HCT116 (cell line): ENCODE data around the gene GNA12. TPM values are rescaled to one million over a fixed set of nuclear protein-coding genes. Genes with fewer than 3 reads are reported as not detected.

Source experiments
- ATAC-seq: fragments of 200-7000 bp; cut with Tn5 transposase; 2 replicates; pipeline ENCODE4 v1.9.1; 2020; ENCODE audit warnings: mild to moderate bottlenecking, moderate library complexity
- BruUV-seq: library from RNA; stranded (reverse); fragments of 400-500 nt; replicated peaks from 2 replicates; lab custom pipeline; 2021; lab: Mats Ljungman, UMichigan
- CTCF ChIA-PET: fragments of 300-600 bp; sonication (Branson Sonifier 250); formaldehyde crosslinking; loops from one replicate; lab custom pipeline; 2021; ENCODE audit warnings: antibody characterized with exemption; lab: Charles Lee
- POLR2A ChIA-PET: fragments of 300-600, 350-600 bp; sonication (Branson Sonifier 250); formaldehyde crosslinking; loops from one replicate; lab custom pipeline; 2021; ENCODE audit warnings: antibody characterized with exemption; lab: Charles Lee
- RAD21 ChIA-PET, 2 experiments: fragments of 300-600 bp; sonication (Branson Sonifier 250); formaldehyde crosslinking; loops; one replicate each; lab custom pipeline; 2023; ENCODE audit warnings: low total read pairs in 2 of 2; ENCODE audit not compliant: uncharacterized antibody in 2 of 2, unreplicated experiment in 2 of 2, low non-redundant PET in 1 of 2; lab: Charles Lee
- DNase-seq: peaks from one replicate; pipeline ENCODE4 v3.0.0-alpha.2; 2010; ENCODE audit warnings: low read depth, low spot score
- H2AFZ ChIP-seq: fragments of 200-600 bp; shearing (Covaris generic), sonication (generic); 2 replicates; pipeline ENCODE4 v1.6.1; 2017; ENCODE audit warnings: low read depth, mixed run types, mixed read lengths, antibody characterized with exemption, low read length; ENCODE audit not compliant: poor library complexity, severe bottlenecking
- H3K27ac ChIP-seq: 2 replicates; pipeline ENCODE4 v1.5.1; 2012; ENCODE audit warnings: low read depth, low read length
- H3K27me3 ChIP-seq: fragments of 200-600 bp; sonication (generic); 2 replicates; pipeline ENCODE4 v1.6.1; 2016; ENCODE audit warnings: mixed run types, low read length, mixed read lengths; ENCODE audit not compliant: insufficient read depth
- H3K36me3 ChIP-seq, 2 experiments: fragments of 200-500 bp in 1 of 2; fragments of 200-600 bp in 1 of 2; sonication (Bioruptor generic) in 1 of 2; sonication (generic) in 1 of 2; 2 replicates each; pipeline versions ENCODE4 v1.5.1 to v1.6.1; 2014 to 2016; ENCODE audit warnings: low read length in 2 of 2, inconsistent platforms in 1 of 2, mixed read lengths in 1 of 2, mixed run types in 1 of 2; ENCODE audit not compliant: insufficient read depth in 2 of 2, control insufficient read depth in 1 of 2
- H3K4me1 ChIP-seq, 2 experiments: fragments of 200-600 bp in 1 of 2; sonication (generic) in 1 of 2; 2 replicates each; pipeline versions ENCODE4 v1.5.1 to v1.6.1; 2012 to 2017; ENCODE audit warnings: low read length in 2 of 2, inconsistent platforms in 1 of 2, mild to moderate bottlenecking in 1 of 2, mixed read lengths in 1 of 2, mixed run types in 1 of 2, moderate library complexity in 1 of 2; ENCODE audit not compliant: insufficient read depth in 2 of 2, control insufficient read depth in 1 of 2
- H3K4me2 ChIP-seq: fragments of 200-600 bp; sonication (generic); 2 replicates; pipeline ENCODE4 v1.6.1; 2017; ENCODE audit warnings: mixed run types, low read length, mixed read lengths
- H3K4me3 ChIP-seq, 2 experiments: fragments of 200-600 bp in 1 of 2; sonication (generic) in 1 of 2; replicated peaks in 1 of 2; 2 replicates each; pipeline ENCODE4 v1.5.1; 2011 to 2016; ENCODE audit warnings: low read length in 2 of 2, control low read depth in 1 of 2, low read depth in 1 of 2, mild to moderate bottlenecking in 1 of 2, mixed read lengths in 1 of 2, mixed run types in 1 of 2
- H3K79me2 ChIP-seq: fragments of 200-600 bp; sonication (generic); 2 replicates; pipeline ENCODE4 v1.6.1; 2017; ENCODE audit warnings: mild to moderate bottlenecking, mixed run types, low read length, moderate library complexity, mixed read lengths; ENCODE audit not compliant: insufficient read depth
- H3K9ac ChIP-seq: fragments of 200-600 bp; sonication (generic); 2 replicates; pipeline ENCODE4 v1.6.1; 2016; ENCODE audit warnings: low read length, mixed read lengths
- H3K9me2 ChIP-seq: fragments of 200-600 bp; sonication (generic), shearing (Covaris generic); 2 replicates; pipeline ENCODE4 v1.6.1; 2017; ENCODE audit warnings: mixed run types, mild to moderate bottlenecking, moderate library complexity; ENCODE audit not compliant: insufficient read depth
- H3K9me3 ChIP-seq, 2 experiments: fragments of 200-500 bp in 1 of 2; fragments of 200-600 bp in 1 of 2; sonication (Bioruptor generic) in 1 of 2; sonication (generic) in 1 of 2; 2 replicates each; pipeline ENCODE4 v1.6.1; 2014 to 2017; ENCODE audit warnings: low read length in 2 of 2, mixed read lengths in 2 of 2, inconsistent platforms in 1 of 2, low read depth in 1 of 2, mild to moderate bottlenecking in 1 of 2, mixed run types in 1 of 2, moderate library complexity in 1 of 2; ENCODE audit not compliant: control insufficient read depth in 1 of 2, insufficient read depth in 1 of 2
- H4K20me1 ChIP-seq: fragments of 200-600 bp; sonication (generic), shearing (Covaris generic); 2 replicates; pipeline ENCODE4 v1.6.1; 2017; ENCODE audit warnings: mixed run types, mild to moderate bottlenecking, moderate library complexity; ENCODE audit not compliant: insufficient read depth
- CEBPB ChIP-seq: IDR thresholded peaks from 2 replicates; pipeline ENCODE4 v1.6.1; 2012; ENCODE audit warnings: low read depth
- EGR1 ChIP-seq: IDR thresholded peaks from 2 replicates; pipeline ENCODE4 v1.6.1; 2012; ENCODE audit warnings: low read depth
- ELF1 ChIP-seq: IDR thresholded peaks from 2 replicates; pipeline ENCODE4 v1.6.1; 2012; ENCODE audit warnings: low read depth, borderline replicate concordance
- EZH2 ChIP-seq: fragments of 200-600 bp; sonication (generic); IDR thresholded peaks from 2 replicates; pipeline ENCODE4 v1.6.1; 2017; ENCODE audit warnings: antibody characterized with exemption, mixed run types
- EZH2phosphoT487 ChIP-seq: fragments of 200-600 bp; IDR thresholded peaks from 2 replicates; pipeline ENCODE4 v1.6.1; 2018; ENCODE audit warnings: antibody characterized with exemption, borderline replicate concordance
- FOSL1 ChIP-seq: IDR thresholded peaks from 2 replicates; pipeline ENCODE4 v1.6.1; 2012; ENCODE audit warnings: low read depth
- JUND ChIP-seq: IDR thresholded peaks from 2 replicates; pipeline ENCODE4 v1.6.1; 2012
- RAD21 ChIP-seq: IDR thresholded peaks from 2 replicates; pipeline ENCODE4 v1.6.1; 2012; ENCODE audit warnings: low read depth, mild to moderate bottlenecking
- SIN3A ChIP-seq: IDR thresholded peaks from 2 replicates; pipeline ENCODE4 v1.6.1; 2012; ENCODE audit warnings: low read depth
- SP1 ChIP-seq: IDR thresholded peaks from 2 replicates; pipeline ENCODE4 v1.6.1; 2012; ENCODE audit warnings: low read depth
- SRF ChIP-seq: IDR thresholded peaks from 2 replicates; pipeline ENCODE4 v1.6.1; 2012; ENCODE audit warnings: low read depth
- TCF7L2 ChIP-seq: IDR thresholded peaks from 2 replicates; pipeline ENCODE4 v1.7.0; 2011; ENCODE audit warnings: borderline replicate concordance, inconsistent platforms; ENCODE audit not compliant: insufficient read depth, insufficient read length; ENCODE audit errors: extremely low read depth
- YY1 ChIP-seq: IDR thresholded peaks from 2 replicates; pipeline ENCODE4 v1.6.1; 2011; ENCODE audit warnings: low read length, low read depth, moderate library complexity, mild to moderate bottlenecking; ENCODE audit not compliant: insufficient replicate concordance; ENCODE audit errors: extremely low read depth
- ZFX ChIP-seq: fragments of 450-650 bp; IDR thresholded peaks from 2 replicates; pipeline ENCODE4 v1.6.1; 2017
- ZNF274 ChIP-seq: fragments of 200-500 bp; sonication (Bioruptor generic); IDR thresholded peaks from 2 replicates; pipeline ENCODE4 v1.6.1; 2014; ENCODE audit warnings: mild to moderate bottlenecking, low read depth, low read length, inconsistent platforms
- intact Hi-C: fragments of 100-400 bp; cut with micrococcal nuclease; formaldehyde crosslinking; loops from 2 replicates; pipeline ENCODE4 v1.10.0; 2022
- total RNA-seq: library from RNA; stranded (reverse); gene quantifications from one replicate; pipeline ENCODE4 v1.2.1, GENCODE V29; 2021; ENCODE audit not compliant: unreplicated experiment
- TF ChIP-seq, protein P1 (sequence below): IDR thresholded peaks from 2 replicates; pipeline ENCODE4 v1.6.1; 2011; ENCODE audit warnings: mild to moderate bottlenecking, low read length, moderate library complexity; ENCODE audit not compliant: insufficient replicate concordance; ENCODE audit errors: extremely low read depth
- TF ChIP-seq, protein P2 (sequence below): IDR thresholded peaks from 2 replicates; pipeline ENCODE4 v1.6.1; 2012; ENCODE audit warnings: low read depth
- TF ChIP-seq, protein P3 (sequence below): IDR thresholded peaks from 2 replicates; pipeline ENCODE4 v1.6.1; 2012

Gene GNA12
- total RNA-seq, 1 experiment from 2014 or later: 32.6 TPM

DNA sequence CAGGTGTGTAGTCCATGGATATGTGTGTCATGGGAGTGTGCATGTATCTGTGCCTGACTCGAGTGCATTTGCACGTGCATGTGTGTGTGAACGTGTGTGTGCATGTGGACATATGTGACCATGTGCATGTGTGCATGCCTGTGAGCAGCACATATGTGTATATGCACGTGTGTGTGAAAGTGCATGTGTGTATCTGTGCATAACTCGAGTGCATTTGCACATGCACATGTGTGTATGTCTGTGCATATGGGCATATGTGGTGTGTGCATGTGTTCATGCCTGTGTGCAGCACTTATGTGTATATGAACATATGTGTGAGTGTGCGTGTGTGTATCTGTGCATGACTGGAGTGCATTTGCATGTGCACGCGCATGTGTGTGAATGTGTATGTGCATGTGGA is 35.2 kb upstream of the GNA12 start:
- Histone ChIP-seq H3K4me3 (no peak overlapping the region), H3K4me2 (no peak overlapping the region), H3K4me1 (peaks cover 6 to 11% of the 10 kb centered on the region in 2 experiments), H3K27ac (no peak overlapping the region; the same call in 1 of the 2 replicates), H3K79me2 (no peaks in the 10 kb centered on the region), H3K9ac (no peak overlapping the region), H3K36me3 (no peaks in the 10 kb centered on the region), H3K9me3 (no peaks in the 10 kb centered on the region), H4K20me1 (no peaks in the 10 kb centered on the region), H3K9me2 (no peaks in the 10 kb centered on the region), H2AFZ (no peak overlapping the region), H3K27me3 (no peaks in the 10 kb centered on the region)
- ChIA-PET POLR2A (no interaction called here), RAD21 (no interaction called here), CTCF (no interaction called here)
- ATAC-seq: no peak
- DNase-seq: no peak
- intact Hi-C loops: no loop called here
- no TSS peak for BruUV-seq
- TF ChIP-seq, protein P1, sequence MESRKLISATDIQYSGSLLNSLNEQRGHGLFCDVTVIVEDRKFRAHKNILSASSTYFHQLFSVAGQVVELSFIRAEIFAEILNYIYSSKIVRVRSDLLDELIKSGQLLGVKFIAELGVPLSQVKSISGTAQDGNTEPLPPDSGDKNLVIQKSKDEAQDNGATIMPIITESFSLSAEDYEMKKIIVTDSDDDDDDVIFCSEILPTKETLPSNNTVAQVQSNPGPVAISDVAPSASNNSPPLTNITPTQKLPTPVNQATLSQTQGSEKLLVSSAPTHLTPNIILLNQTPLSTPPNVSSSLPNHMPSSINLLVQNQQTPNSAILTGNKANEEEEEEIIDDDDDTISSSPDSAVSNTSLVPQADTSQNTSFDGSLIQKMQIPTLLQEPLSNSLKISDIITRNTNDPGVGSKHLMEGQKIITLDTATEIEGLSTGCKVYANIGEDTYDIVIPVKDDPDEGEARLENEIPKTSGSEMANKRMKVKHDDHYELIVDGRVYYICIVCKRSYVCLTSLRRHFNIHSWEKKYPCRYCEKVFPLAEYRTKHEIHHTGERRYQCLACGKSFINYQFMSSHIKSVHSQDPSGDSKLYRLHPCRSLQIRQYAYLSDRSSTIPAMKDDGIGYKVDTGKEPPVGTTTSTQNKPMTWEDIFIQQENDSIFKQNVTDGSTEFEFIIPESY: no peak
- TF ChIP-seq YY1 (no peak), EZH2phosphoT487 (no peak), JUND (no peak), EGR1 (no peak), ELF1 (no peak), TCF7L2 (no peak), SRF (no peak), FOSL1 (no peak), SP1 (no peak), ZFX (no peak), CEBPB (no peak), EZH2 (no peak), SIN3A (no peak), ZNF274 (no peak), RAD21 (no peak)
- TF ChIP-seq, protein P2, sequence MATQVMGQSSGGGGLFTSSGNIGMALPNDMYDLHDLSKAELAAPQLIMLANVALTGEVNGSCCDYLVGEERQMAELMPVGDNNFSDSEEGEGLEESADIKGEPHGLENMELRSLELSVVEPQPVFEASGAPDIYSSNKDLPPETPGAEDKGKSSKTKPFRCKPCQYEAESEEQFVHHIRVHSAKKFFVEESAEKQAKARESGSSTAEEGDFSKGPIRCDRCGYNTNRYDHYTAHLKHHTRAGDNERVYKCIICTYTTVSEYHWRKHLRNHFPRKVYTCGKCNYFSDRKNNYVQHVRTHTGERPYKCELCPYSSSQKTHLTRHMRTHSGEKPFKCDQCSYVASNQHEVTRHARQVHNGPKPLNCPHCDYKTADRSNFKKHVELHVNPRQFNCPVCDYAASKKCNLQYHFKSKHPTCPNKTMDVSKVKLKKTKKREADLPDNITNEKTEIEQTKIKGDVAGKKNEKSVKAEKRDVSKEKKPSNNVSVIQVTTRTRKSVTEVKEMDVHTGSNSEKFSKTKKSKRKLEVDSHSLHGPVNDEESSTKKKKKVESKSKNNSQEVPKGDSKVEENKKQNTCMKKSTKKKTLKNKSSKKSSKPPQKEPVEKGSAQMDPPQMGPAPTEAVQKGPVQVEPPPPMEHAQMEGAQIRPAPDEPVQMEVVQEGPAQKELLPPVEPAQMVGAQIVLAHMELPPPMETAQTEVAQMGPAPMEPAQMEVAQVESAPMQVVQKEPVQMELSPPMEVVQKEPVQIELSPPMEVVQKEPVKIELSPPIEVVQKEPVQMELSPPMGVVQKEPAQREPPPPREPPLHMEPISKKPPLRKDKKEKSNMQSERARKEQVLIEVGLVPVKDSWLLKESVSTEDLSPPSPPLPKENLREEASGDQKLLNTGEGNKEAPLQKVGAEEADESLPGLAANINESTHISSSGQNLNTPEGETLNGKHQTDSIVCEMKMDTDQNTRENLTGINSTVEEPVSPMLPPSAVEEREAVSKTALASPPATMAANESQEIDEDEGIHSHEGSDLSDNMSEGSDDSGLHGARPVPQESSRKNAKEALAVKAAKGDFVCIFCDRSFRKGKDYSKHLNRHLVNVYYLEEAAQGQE: no peak
- TF ChIP-seq, protein P3, sequence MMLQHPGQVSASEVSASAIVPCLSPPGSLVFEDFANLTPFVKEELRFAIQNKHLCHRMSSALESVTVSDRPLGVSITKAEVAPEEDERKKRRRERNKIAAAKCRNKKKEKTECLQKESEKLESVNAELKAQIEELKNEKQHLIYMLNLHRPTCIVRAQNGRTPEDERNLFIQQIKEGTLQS: no peak
